ENCODE measurements around the gene RTN4RL1.
A peak's percentile ranks its signal among the peaks of the same experiment; 100 is the strongest.

Gene RTN4RL1

GRCh38 chr17:1946021-1946932, 78.9 kb downstream of the RTN4RL1 start:
- CTCF ChIA-PET: no interaction called here
- no peaks in the 10 kb centered on the region for H3K4me1 ChIP-seq (ENCODE audit: control insufficient read depth, insufficient read depth, low read length)
- POLR2A ChIA-PET: no interaction called here
- TF ChIP-seq SP3 (tag by site-specific recombination; IDR thresholded peaks at IDR 0.05) (no peak), ZSCAN4 (tag by site-specific recombination; IDR thresholded peaks at IDR 0.05) (peak; percentile 89), ZNF140 (tag by site-specific recombination; IDR thresholded peaks at IDR 0.05) (no peak), INSM2 (tag by site-specific recombination; IDR thresholded peaks at IDR 0.05) (no peak), FEZF1 (tag by site-specific recombination; IDR thresholded peaks at IDR 0.05) (no peak), WT1 (tag by site-specific recombination; IDR thresholded peaks at IDR 0.05) (no peak), ZBTB48 (tag by site-specific recombination; IDR thresholded peaks at IDR 0.05) (no peak), ZNF658 (tag by site-specific recombination; IDR thresholded peaks at IDR 0.05) (no peak), ZNF423 (tag by site-specific recombination; IDR thresholded peaks at IDR 0.05) (no peak), EGR2 (tag by site-specific recombination; IDR thresholded peaks at IDR 0.05; ENCODE audit: low read depth) (no peak), ZNF571 (tag by site-specific recombination; IDR thresholded peaks at IDR 0.05) (no peak), ZNF610 (tag by site-specific recombination; IDR thresholded peaks at IDR 0.05; ENCODE audit: borderline replicate concordance) (no peak), ZNF791 (tag by site-specific recombination; IDR thresholded peaks at IDR 0.05) (no peak), MZF1 (tag by site-specific recombination; IDR thresholded peaks at IDR 0.05; ENCODE audit: borderline replicate concordance) (no peak), KLF8 (tag by site-specific recombination; IDR thresholded peaks at IDR 0.05) (no peak), MEIS1 (CRISPR knock-in tag; IDR thresholded peaks at IDR 0.05; ENCODE audit: borderline replicate concordance) (no peak), KLF9 (tag by site-specific recombination; IDR thresholded peaks at IDR 0.05; ENCODE audit: low read depth) (no peak), PRDM6 (tag by site-specific recombination; IDR thresholded peaks at IDR 0.05) (no peak), ZNF654 (tag by site-specific recombination; IDR thresholded peaks at IDR 0.05; ENCODE audit: low read depth) (no peak), HOXC10 (CRISPR knock-in tag; IDR thresholded peaks at IDR 0.05) (no peak), ZBTB26 (tag by site-specific recombination; optimal IDR thresholded peaks at IDR 0.05) (peak; percentile 14), ZFP41 (tag by site-specific recombination; IDR thresholded peaks at IDR 0.05; ENCODE audit: borderline replicate concordance) (no peak), ZNF645 (tag by site-specific recombination; IDR thresholded peaks at IDR 0.05) (no peak), ZNF248 (tag by site-specific recombination; IDR thresholded peaks at IDR 0.05) (no peak), SP2 (tag by site-specific recombination; IDR thresholded peaks at IDR 0.05) (no peak), GLIS1 (tag by site-specific recombination; IDR thresholded peaks at IDR 0.05) (no peak), ZNF18 (tag by site-specific recombination; IDR thresholded peaks at IDR 0.05) (peak; percentile 82), ZNF155 (tag by site-specific recombination; IDR thresholded peaks at IDR 0.05) (no peak), ZNF37A (tag by site-specific recombination; IDR thresholded peaks at IDR 0.05) (no peak)

More at GRCh38 chr17:1946021-1946932, 78.9 kb downstream of the RTN4RL1 start:
- Histone ChIP-seq H3K4me3 (ENCODE audit: low read depth, low read length) (no peak overlapping the region), H3K9me3 (ENCODE audit: control insufficient read depth, insufficient read depth, low read depth, low read length) (no peaks in the 10 kb centered on the region), H3K27ac (ENCODE audit: extremely low read depth, low read depth, low read length) (no peak overlapping the region), H3K36me3 (ENCODE audit: control insufficient read depth in 2 of 2, insufficient read depth in 1 of 2, low read length in 2 of 2) (no peaks in the 10 kb centered on the region)

Measured in HEK293 (cell line).